CD4-positive, alpha-beta T cell treated with Interleukin-4 for 4 hours (primary cell): ENCODE data around the gene MAPKAP1.

Experiments used
- DNase-seq: peaks from one replicate; pipeline ENCODE4 v3.0.0-alpha.2; 2020

The MAPKAP1 gene

DNA sequence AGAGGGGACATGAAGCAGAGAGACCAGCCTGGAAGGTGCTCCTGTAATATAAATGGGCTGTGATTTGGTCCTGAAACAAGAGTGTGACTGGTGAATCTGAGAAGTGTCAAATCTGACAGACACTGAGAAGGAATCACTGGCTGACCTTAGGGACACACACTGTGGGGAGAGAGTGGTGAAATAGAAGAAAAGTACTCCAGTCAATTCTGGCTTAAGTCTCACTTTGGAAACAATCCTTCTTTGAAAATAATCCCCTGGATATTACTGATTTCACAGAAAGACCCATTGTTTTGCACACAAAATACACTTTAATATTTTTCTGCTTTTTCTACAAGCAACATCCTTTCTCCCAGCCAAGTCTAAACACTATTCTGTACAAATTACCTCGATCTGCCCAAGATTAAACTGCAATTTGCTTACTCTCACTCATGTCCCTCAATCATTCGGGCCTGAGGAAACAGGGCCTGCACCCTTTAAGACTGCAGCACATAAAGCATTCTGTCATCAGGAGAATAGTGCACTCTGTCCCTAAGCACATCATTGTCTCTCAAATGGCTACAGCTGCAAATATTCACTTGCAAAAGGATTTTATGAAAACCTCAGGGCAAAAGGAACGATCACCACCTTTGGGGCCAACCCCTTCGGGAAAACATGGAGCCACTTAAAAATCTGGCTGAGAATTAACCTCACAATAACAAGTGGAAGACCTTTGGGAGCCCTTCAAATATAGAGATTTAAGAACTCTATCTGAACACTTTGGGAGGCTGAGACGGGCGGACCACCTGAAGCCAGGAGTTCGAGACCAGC, 68.6 kb downstream of the MAPKAP1 start:
- DNase-seq: no peak

DNA sequence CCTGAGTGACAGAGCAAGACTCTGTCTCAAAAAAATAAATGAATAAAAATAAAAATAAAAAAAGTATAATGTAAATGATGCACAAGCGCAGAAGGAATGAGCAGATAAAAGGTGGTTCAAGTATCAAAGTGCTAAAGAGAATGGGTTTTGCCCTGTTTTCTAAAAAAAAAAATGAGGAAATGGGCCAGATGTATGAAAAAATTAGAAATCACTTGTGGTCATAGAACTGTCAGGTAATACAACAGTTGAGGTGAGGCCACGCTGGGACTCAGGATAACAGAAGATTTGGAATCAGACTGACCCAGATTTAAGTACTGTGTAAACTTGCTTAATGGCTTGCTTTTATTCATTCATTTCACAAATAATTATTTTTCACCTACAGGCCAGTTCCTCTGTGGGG, 69.8 kb downstream of the MAPKAP1 start:
- no peak for DNase-seq

DNA sequence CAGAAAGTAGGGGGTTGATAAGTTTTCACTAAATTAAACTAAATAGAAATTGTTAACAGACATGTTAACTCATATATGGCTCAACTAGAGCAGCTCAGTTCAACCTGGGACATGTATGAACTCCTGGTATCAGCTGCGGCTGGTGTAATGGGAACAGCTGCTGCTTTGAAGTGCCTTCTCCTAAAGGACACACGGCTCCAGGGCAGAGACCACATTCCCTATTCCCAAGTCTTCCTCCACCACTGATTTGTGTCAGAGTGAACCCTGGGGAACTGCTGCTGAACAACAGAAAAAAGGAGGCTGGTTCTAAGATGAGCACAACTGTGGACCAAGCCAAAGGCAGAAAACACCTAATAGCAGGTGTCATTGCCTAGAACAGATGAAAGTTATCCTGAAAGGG, 71.1 kb downstream of the MAPKAP1 start:
- no peak for DNase-seq

DNA sequence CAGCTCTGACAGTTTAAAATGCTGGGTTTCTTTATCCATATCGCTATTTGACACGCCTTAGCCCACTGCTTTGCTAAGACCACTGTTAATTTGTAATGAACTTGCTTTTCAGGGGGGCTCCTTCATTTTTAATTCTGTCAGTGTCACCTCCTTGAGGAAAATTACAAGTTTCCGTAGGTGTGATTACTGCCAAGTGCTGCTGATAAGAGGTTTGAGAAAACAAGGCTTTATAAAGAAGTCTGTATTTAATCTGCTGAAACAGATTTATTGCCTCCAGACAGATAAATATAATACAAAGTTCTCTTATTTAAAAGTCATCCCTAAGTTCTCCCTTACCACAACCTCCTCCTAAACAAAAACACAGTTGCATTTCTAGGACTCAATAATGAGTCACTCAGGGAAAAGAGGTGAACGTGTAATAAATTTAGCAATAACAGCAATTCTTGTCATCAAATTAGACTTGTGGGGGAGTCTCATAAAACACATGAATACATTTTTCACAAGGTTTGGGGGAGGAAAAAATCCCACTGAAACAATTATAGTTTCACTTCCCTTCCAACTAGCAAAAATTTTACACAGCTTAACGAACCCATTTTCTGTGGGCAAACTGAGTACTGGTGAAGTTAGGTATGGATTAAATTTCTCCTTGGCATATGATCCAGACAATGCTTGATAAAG, 72.8 kb downstream of the MAPKAP1 start:
- DNase-seq: no peak

DNA sequence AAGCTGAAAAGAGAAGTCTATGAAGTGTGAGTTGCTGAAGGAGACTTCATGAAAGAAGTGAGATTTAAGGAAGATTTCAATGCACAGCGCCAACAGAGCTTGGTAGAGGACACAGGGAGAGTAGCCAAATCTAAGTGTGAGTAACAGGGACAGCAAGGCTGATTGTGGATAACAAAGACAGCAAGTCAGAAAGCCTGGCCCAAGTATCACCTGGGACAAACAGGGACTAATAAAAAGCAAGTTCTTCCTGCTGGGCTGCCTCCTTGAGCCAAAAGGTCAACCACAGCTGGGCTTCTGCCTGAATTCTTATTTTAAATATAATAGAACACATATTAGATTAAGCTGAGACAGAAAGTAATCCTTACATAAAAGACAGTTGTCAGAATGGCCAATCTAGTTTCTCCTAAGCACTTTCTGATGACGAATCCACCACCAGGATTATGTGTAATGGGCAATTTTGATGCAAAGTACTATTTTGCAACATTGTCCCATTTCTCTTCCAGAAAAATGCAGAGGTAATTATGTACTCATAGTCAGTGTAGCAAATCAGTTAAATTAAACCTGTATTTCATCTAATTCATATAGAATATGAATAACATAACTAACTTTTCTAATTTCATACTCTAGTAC, 73.8 kb downstream of the MAPKAP1 start:
- no peak for DNase-seq

DNA sequence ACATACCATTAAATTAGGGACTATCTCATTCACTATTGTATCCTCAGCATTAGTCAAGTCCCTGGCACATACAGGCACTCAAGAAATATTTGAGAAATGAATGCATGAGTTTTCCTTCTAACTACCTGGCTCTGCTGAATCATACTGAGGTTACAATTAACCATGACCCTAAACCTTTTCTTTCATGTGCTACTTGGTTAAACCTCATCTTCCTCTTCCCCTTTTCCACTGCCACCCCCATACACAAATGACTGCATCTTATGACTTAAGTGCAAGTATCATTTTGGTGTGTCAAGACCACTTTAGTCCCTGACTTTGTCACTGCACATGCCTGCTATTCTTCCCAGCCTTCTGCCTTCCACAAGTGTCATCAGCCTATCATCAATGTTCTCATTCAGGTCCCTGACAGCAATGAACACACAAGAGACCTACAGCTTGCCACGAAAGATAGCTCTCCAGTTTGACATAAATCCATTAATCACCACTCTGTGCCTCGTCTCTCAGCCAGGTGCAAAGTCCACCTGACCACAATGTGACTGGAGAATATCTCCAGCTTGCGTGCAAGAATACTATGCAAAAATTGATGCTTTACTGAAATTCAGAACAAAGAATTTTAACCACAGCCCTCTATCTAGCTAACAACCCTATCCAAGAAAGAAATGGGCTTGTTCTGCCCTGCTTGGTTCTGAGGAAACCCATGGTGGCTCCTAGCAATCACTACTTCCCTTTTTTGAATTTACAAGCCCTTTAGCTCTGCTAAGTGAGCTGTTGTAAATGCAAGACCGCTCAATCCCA, 74.5 kb downstream of the MAPKAP1 start:
- DNase-seq: peak; percentile 27

DNA sequence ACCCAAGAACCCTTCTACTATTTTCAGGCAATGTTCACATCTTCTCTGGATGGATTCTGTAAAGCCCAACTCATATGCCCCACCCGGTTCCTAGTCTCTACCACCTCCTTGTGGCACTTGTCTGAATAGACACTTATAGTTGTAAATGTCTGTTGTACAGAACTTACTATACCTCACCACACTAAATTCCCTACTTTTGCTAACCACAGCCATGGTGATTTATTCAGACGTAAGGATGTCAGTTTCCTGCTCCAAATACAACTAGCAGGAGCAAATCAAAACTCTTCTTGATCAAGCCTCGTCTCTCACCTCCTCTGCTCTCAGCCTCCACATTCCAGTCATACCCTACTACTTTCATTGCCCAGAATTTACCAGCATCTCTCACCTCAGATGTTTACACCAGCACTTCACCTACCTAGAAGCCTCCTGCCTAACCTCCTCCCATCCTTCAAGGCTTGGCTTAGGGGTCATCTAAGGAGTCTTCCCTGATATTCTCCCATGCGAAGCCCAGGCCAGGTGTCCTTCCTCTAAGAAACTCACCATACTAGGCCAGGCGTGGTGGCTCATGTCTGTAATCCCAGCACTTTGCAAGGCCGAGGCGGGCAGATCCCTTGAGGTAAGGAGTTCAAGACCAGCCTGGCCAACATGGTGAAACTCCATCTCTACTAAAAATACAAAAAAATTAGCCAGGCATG, 75.5 kb downstream of the MAPKAP1 start:
- DNase-seq: peak; percentile 36

DNA sequence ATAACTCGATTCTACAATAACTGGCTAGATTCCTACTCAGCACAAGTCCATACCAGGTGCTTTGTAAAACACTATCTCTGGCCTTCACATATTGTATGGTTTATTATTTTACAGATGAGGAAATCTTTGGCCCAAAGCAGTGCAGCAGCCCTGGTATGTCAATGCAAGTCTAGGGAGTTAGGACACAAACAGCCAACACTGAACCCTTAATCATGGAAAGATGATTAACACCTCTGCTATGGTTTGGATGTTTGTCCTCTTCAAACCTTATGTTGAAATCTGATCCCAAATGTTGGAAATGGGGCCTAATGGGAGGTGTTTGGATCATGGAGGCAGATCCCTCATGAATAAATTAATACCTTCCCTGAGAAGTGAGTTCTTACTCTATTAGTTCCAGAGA, 76.6 kb downstream of the MAPKAP1 start:
- DNase-seq: no peak

DNA sequence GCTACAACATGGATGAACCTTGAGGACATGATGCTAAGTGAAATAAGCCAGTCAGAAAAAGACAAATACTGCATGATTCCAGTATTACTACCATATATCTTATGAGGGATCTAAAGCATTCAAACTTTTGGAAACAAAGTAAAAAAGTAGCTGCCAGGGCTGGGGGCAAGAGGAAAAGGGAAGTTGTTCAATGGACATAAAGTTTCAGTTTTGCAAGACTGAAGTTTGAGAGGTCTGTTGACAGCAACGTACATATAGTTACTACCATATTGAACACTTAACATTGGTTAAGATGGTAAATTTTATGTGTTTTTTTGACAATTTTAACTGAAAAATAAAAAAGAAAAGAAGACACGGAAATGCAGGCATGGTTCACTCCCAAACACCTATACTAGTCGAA, 77.6 kb downstream of the MAPKAP1 start:
- no peak for DNase-seq

DNA sequence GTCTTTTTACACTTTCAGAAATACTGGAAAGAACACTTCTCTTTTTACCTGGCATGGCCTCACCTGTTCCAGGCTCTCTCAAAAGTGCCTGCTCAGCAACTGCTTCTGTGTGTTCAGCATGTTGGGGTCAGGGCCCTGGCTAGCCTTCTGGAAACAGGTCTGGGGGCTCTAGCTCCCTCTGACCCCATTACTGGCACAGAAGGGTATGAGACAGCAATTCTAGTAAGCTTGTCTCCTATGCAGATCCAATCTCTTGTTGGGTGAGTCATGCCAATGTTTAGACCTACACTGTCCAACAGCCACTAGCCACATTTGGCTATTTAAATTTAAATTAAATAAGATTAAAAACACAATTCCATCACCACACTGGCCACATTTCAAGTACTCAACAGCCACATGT, 80.8 kb downstream of the MAPKAP1 start:
- DNase-seq: no peak

DNA sequence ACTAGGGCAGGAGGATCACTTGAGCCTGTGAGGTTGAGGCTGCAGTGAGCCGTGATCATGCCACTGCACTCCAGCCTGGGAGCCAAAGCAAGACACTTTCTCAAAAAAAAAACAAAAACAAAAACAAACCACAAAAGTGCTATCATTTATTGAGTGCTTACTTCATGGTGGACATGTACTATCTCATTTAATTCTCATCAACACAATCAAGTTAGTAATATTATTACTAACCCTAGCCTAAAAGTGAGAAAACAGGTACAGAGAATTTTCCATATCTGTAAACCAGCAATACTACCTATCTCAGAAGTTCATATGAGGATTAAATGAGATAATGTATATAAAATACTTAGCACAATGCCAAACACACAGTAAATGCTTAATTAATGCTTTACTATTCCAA, 85.8 kb downstream of the MAPKAP1 start:
- DNase-seq: no peak

DNA sequence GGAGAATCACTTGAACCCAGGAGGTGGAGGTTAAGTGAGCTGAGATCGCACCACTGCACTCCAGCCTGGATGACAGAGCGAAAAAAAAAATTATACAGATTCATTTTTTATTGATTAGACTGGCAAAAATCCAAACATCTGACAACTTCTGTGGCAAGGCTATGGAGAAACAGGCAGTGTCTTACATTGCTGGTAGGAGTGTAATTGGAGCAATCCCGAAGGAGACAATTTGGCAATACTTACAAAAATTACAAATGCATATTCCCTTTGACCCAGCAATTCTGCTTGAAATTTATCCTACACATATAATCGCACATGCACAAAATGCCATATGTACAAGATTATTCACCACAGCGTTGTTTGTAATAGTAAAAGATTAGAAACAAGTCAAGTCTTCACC, 86.8 kb downstream of the MAPKAP1 start:
- no peak for DNase-seq

DNA sequence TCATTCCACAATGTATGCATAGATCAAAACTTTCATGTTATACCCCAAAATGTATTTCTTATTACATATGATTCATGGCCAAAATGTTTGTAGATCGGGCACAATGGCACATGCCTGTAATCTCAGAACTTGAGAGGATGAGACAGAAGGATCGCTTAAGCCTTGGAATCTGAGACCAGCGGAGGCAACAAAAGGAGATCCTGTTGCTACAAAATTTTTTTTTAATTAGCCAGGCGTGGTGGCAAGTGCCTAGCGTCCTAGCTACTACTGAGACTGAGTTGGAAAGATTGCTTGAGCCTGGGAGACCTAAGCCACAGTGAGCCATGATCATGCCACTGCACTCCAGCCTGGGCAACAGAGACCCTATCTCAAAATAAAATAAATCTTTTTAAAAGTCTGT, 89.9 kb downstream of the MAPKAP1 start:
- DNase-seq: no peak

DNA sequence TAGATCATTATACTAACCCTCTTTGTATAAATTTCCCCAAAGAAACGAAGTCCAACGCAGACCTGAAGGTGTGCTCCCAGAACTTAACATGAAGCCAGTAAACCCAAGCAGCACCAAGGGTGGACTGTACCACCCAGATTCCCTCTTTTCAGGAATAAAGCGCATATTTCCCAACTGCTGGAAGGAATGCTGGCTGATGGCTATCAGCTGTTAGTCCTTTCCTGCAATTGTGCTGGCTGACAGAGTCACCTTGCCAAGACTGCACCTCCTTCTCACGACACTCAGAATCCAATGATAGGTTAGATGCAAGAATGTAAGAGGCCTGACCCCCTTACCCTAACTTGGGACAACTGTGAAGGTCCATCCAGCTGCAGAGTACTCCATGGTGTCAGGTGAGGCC, 93.9 kb downstream of the MAPKAP1 start:
- no peak for DNase-seq

DNA sequence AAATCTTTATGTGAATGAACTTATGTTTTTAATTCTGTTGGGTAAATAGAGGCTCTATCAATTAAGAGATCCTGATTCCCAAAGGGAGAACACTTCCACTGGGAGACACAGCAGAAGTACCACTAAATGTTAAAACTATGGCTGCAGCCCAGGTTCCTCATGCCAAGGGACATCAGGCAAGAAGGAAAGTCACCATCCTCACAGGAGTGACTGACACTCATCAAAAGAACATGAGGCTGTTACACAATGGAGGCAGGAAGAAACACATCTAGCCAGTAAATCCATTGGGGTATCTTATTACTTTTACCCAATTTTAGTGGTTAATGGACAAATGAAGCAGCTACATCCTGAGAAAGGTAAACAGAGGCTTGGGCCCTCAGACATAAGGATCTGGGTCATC, 94.4 kb downstream of the MAPKAP1 start:
- no peak for DNase-seq

DNA sequence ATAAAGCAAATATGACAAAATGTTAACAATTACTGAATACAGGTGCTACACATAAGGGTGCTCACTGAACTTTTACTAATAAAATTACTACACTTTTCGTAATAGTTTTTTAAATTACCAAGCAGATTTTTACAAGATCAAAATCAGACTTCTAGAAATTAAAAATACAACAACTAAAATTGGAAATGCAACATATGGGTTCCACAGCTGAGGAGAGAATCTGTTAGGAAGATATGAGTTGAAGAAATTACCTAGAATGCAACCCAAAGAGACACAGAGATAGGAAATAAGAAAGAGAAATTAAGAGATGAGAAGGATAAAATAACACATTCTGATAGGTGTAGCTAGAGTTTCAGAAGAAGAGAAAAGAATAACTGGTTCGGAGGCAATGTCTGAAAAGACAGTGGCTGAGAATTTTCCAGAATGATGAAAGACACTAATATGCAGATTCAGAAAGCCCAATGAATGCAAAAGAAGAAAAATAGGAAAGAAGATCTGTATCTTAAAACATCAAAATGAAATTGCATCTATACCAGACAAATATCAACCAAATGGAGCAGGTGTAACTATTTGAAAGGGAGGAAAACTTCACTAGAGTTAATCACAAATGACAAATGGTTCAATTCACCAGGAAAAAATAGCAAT, 95.8 kb downstream of the MAPKAP1 start:
- no peak for DNase-seq

DNA sequence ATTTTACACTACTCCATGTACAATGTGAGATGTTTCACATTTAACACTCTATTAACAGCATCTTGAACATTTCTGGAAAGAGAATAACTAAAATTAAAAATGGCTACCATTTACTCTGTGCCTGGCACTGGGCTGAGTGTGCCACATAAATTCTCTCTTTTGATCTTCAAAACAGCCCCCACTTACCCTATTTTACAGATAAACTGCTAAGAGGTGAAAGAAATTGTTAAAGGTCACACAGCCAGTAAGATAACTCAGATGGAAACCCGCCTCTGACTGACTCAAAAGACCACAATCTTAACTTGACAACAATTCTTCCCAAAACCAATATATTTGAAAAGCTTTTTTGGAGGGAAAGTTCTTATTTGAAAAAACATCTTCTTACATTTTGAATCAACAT, 97.3 kb downstream of the MAPKAP1 start:
- no peak for DNase-seq

DNA sequence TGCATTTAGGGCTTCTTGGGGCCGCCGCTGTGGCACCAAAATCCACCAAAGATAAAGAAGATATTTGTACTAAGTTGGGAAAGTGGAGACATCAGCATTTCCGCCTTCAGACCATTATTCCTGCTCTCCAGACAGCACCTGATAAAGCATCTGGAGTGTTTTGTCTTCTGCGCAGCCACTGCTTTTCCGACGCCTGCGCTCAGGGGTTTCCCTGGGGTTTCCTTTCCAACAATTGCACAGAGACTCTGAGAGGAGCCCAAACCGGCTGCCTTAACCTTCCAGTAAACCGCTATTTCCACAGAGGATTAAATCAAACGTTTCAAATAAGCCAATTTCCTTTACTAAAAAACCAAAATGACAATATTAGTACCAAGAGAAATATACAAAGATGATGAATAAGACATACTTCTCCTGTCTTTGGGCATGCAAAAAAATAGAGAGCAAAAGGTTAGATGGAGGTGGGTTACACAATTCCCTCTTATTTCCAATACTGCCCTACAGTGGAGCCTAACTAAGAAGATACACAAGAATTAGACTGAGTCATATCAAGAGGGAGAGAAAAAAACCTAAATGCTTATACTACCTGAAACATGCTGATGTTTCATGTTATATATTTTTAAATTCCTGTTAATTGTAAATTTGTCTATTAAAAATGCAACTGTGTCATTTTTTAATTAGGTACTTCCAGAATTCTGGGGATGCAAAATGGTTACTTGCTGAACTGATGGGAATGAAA, 98.4 kb downstream of the MAPKAP1 start:
- DNase-seq: no peak

DNA sequence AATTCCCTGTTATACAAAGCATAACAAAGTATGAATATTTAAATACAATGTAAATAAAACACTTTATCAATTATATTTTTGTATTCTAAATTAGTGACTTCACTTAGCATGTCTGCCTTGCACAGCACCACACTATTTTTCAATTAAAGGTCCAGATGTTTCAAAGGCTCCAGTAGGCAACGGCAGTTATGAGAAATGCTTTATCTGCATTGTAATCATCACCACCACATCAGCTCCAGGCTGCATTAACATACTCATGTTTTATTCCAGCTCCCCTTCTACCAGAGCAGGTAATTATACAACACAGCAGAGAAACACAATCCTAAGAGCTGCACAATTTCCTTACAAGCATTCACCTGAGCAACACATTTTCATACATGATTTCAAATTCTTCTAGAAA, 102.8 kb downstream of the MAPKAP1 start:
- DNase-seq: no peak

DNA sequence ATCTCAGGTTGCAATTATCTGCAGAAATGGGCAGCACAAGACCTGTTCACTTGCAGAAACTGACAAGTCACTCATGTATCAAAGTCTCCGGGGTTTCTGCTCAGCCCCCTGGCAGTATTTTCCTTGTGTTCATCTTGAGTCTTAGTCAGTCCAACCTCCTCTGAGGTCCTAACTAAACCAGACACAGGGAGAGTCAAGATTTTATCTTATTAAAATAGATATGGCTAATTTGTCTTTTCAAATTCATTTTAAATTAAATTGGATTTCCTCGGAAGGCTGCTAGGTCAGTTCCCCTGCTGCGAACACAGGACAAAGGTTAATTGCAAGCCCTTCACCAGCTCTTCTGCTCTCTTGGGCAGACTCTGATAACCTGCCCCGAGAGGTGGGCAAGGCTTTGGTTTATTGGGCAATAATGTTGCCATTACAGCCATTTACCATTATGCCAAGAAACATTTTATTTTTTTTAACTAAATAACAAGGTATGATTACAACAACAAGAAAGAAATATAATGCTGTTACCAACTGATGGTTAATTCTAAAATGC, 103.5 kb downstream of the MAPKAP1 start:
- DNase-seq: no peak

DNA sequence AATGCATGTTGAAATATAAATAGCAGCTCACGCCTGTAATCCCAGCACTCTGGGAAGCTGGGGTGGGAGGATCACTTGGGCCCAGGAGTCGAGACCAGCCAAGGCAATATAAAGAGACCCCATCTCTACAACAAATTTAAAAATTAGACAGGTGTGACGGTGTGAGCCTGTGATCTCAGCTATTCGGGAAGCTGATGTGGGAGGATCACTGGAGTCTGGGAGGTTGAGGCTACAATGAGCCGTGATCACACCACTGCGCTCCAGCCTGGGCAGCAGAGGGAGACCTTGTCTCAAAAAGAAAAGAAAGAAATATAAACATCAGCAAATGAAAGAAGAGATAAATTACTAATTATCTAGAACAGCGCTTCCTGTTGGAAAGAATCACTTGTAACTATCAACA, 105.0 kb downstream of the MAPKAP1 start:
- no peak for DNase-seq
